HepG2 (cell line): ENCODE measurements around the gene TLK2. TPM values are rescaled to one million over a fixed set of nuclear protein-coding genes. Genes with fewer than 3 reads are reported as not detected.

ENCODE experiments used
- ATAC-seq: fragments of 200-7000 bp; cut with Tn5 transposase; 3 replicates; pipeline ENCODE4 v1.9.1; 2020; ENCODE audit warnings: mild to moderate bottlenecking, moderate library complexity
- BruUV-seq: library from RNA; stranded (reverse); fragments of 400-500 nt; replicated peaks from 2 replicates; lab custom pipeline; 2021; lab: Mats Ljungman, UMichigan
- CTCF ChIA-PET: fragments of 300-600 bp; formaldehyde crosslinking; extraction: SDS; loops from one replicate; lab custom pipeline; 2021; ENCODE audit warnings: low total read pairs, inconsistent platforms, low intra/inter-chr PET ratio; lab: Yijun Ruan, JAX
- POLR2A ChIA-PET: fragments of 350-600 bp; sonication (Branson Sonifier 250); formaldehyde crosslinking; loops from one replicate; lab custom pipeline; 2020; ENCODE audit warnings: antibody characterized with exemption, inconsistent platforms; lab: Yijun Ruan, JAX
- DNase-seq: peaks from one replicate; pipeline ENCODE4 v3.0.0-alpha.2; 2015; ENCODE audit warnings: low spot score
- FAIRE-seq: peaks from 3 replicates; lab custom pipeline; 2011; peaks lifted over from hg19 to GRCh38; lab: Jason Lieb, UNC
- H2AFZ ChIP-seq: one replicate; pipeline ENCODE4 v1.6.1; 2011; ENCODE audit warnings: low read length, inconsistent platforms
- H3K27ac ChIP-seq: fragments of 300-600 bp; 3 replicates; pipeline ENCODE4 v1.8.0; 2011; ENCODE audit warnings: mixed run types, mild to moderate bottlenecking, mixed read lengths, low read length, inconsistent platforms; ENCODE audit not compliant: insufficient read depth; ENCODE audit errors: extremely low read length
- H3K27me3 ChIP-seq, 2 experiments: fragments of 200-600 bp in 1 of 2; 2 replicates in 1 of 2; 3 replicates in 1 of 2; pipeline versions ENCODE4 v1.6.0 to v1.8.0; 2011; ENCODE audit warnings: low read length in 2 of 2, mild to moderate bottlenecking in 2 of 2, moderate library complexity in 2 of 2, inconsistent platforms in 1 of 2; ENCODE audit not compliant: insufficient read depth in 2 of 2, control insufficient read depth in 1 of 2
- H3K36me3 ChIP-seq, 2 experiments: fragments of 200-600 bp in 1 of 2; replicated peaks in 1 of 2; 2 replicates in 1 of 2; 3 replicates in 1 of 2; pipeline versions ENCODE4 v1.5.1 to v1.8.0; 2011; ENCODE audit warnings: low read length in 2 of 2, inconsistent platforms in 1 of 2; ENCODE audit not compliant: insufficient read depth in 2 of 2, control insufficient read depth in 1 of 2
- H3K4me1 ChIP-seq: 2 replicates; pipeline ENCODE4 v1.5.1; 2012; ENCODE audit warnings: low read length, inconsistent platforms; ENCODE audit not compliant: insufficient read depth
- H3K4me2 ChIP-seq: 2 replicates; pipeline ENCODE4 v1.6.0; 2011; ENCODE audit warnings: low read depth, low read length, inconsistent platforms
- H3K4me3 ChIP-seq, 3 experiments: fragments of 200-600 bp in 1 of 3; sonication (generic), shearing (Covaris generic) in 1 of 3; replicated peaks in 1 of 3; 2 replicates each; pipeline ENCODE4 v1.5.1; 2011 to 2016; ENCODE audit warnings: low read length in 3 of 3, inconsistent platforms in 2 of 3, low read depth in 2 of 3, mild to moderate bottlenecking in 2 of 3, control low read depth in 1 of 3, mixed read lengths in 1 of 3; ENCODE audit not compliant: insufficient read depth in 1 of 3
- H3K79me2 ChIP-seq: one replicate; pipeline ENCODE4 v1.6.1; 2011; ENCODE audit warnings: low read length, inconsistent platforms; ENCODE audit not compliant: insufficient read depth
- H3K9ac ChIP-seq: 2 replicates; pipeline ENCODE4 v1.6.0; 2011; ENCODE audit warnings: mild to moderate bottlenecking, low read depth, low read length, inconsistent platforms; ENCODE audit not compliant: insufficient read depth
- H3K9me3 ChIP-seq: 2 replicates; pipeline ENCODE4 v1.5.1; 2012; ENCODE audit warnings: mild to moderate bottlenecking, low read length
- H4K20me1 ChIP-seq: 2 replicates; pipeline ENCODE4 v1.6.0; 2011; ENCODE audit warnings: inconsistent platforms, mild to moderate bottlenecking, low read length, moderate library complexity; ENCODE audit not compliant: insufficient read depth
- BCL3 ChIP-seq: sonication (generic); formaldehyde crosslinking; IDR thresholded peaks from 2 replicates; pipeline ENCODE4 v1.5.1; 2020; ENCODE audit warnings: mild to moderate bottlenecking, missing genetic modification reagents, moderate library complexity
- BRD4 ChIP-seq: sonication (generic); formaldehyde crosslinking; IDR thresholded peaks from 2 replicates; pipeline ENCODE4 v1.4.0; 2020; ENCODE audit warnings: missing genetic modification reagents
- CTCF ChIP-seq: sonication (generic); formaldehyde crosslinking; IDR thresholded peaks from 2 replicates; pipeline ENCODE4 v1.5.0; 2020; ENCODE audit warnings: mild to moderate bottlenecking, missing genetic modification reagents, moderate library complexity
- KIAA2018 ChIP-seq: sonication (generic); formaldehyde crosslinking; IDR thresholded peaks from 2 replicates; pipeline ENCODE4 v1.5.0; 2020; ENCODE audit warnings: mild to moderate bottlenecking, missing genetic modification reagents, borderline replicate concordance
- RNF2 ChIP-seq: fragments of 450-650 bp; conservative IDR thresholded peaks from 2 replicates; pipeline ENCODE4 v1.6.1; 2016; ENCODE audit warnings: low read depth
- STAG1 ChIP-seq: sonication (generic); formaldehyde crosslinking; IDR thresholded peaks from 2 replicates; pipeline ENCODE4 v1.4.0; 2020; ENCODE audit warnings: missing genetic modification reagents
- ZFP36L1 ChIP-seq: sonication (generic); formaldehyde crosslinking; IDR thresholded peaks from 2 replicates; pipeline ENCODE4 v1.8.0; 2022; ENCODE audit warnings: mild to moderate bottlenecking, missing genetic modification reagents, moderate library complexity
- ZNF644 ChIP-seq: IDR thresholded peaks from 2 replicates; pipeline ENCODE4 v1.6.1; 2016; ENCODE audit warnings: low read depth
- WGBS: methylation state at CpG from one replicate; pipeline ENCODE4 v1.1.6; 2017; ENCODE audit warnings: low lambda C conversion rate; 5-methylcytosine and 5-hydroxymethylcytosine counted together
- in situ Hi-C: cut with HindIII; loops from 2 replicates; pipeline ENCODE4 v1.10.0; 2017; ENCODE audit warnings: low pct_unique_long_range_greater_than_20kb; ENCODE audit not compliant: extremely low pct_ligation_motif_present
- intact Hi-C: fragments of 100-400 bp; cut with micrococcal nuclease; formaldehyde crosslinking; loops from one replicate; pipeline ENCODE4 v1.10.0; 2022; ENCODE audit not compliant: unreplicated experiment
- polyA plus RNA-seq, 8 experiments: library from polyadenylated mRNA; depleted of rRNA in 3 of 8; stranded (reverse) in 7 of 8; unstranded in 1 of 8; fragments of >200 nt; fragmentation: Illumina TruSeq in 4 of 8; extraction: Trizol in 4 of 8; gene quantifications; 2 replicates each; pipeline versions ENCODE4 v1.2.1 to v1.2.3, GENCODE V29; 2011 to 2016; ENCODE audit warnings: low read depth in 4 of 8, missing spikeins in 1 of 8, mixed read lengths in 1 of 8; ENCODE audit not compliant: insufficient read depth in 1 of 8
- total RNA-seq, 5 experiments: library from RNA; depleted of rRNA; stranded (reverse); fragments of >200 nt; fragmentation: Illumina TruSeq; extraction: Trizol; gene quantifications; 2 replicates each; pipeline ENCODE4 v1.2.3, GENCODE V29; 2016; ENCODE audit warnings: low read depth in 1 of 5

TLK2 gene
- total and polyA plus RNA-seq, 2 of the 13 experiments (the other 11 are each of a cell fraction or from before 2014, with no cell fraction given), result 58.7 to 60.8 TPM

- TF ChIP-seq RNF2, result no peak
- TF ChIP-seq BRD4, result no peak
- no peak for TF ChIP-seq ZFP36L1 (CRISPR knock-in tag)
- TF ChIP-seq BCL3 (CRISPR knock-in tag), result no peak
Measured at GRCh38 chr17:62631936-62632924, 153.6 kb downstream of the TLK2 start (continued).

GRCh38 chr17:62637809-62638208, 159.2 kb downstream of the TLK2 start:
- Histone ChIP-seq H4K20me1 (no peaks in the 10 kb centered on the region), H3K27ac (no peak overlapping the region), H3K9me3 (no peaks in the 10 kb centered on the region), H2AFZ (no peak overlapping the region), H3K79me2 (no peaks in the 10 kb centered on the region), H3K4me3 (peak overlapping the region in 1 of 3 experiments; percentile 34; a peak in 1 of 6 replicates), H3K4me1 (peaks cover 39% of the 10 kb centered on the region), H3K36me3 (no peaks in the 10 kb centered on the region), H3K9ac (no peak overlapping the region), H3K27me3 (peaks cover 0 to 12% of the 10 kb centered on the region in 2 experiments; a peak in 2 of 5 replicates), H3K4me2 (peak overlapping the region; percentile 0; the same call in 1 of the 2 replicates)
- no peak for FAIRE-seq
- DNase-seq, result no peak
- WGBS, result 14% methylated on average over 9 of the region's 9 CpGs
- intact Hi-C loops, result no loop called here
- no TSS peak for BruUV-seq
- ChIA-PET POLR2A (no interaction called here), CTCF (no interaction called here)
- ATAC-seq, result peak; percentile 16; the same call in 1 of the 3 replicates
- in situ Hi-C loops, result no loop called here
- TF ChIP-seq KIAA2018 (CRISPR knock-in tag), result no peak
- TF ChIP-seq ZNF644 (CRISPR knock-in tag), result no peak
- peak; percentile 52 for TF ChIP-seq CTCF
- peak; percentile 33 for TF ChIP-seq STAG1 (CRISPR knock-in tag)
